H1 (cell line): ENCODE data around the gene UVRAG. TPM values are rescaled to one million over a fixed set of nuclear protein-coding genes. Genes with fewer than 3 reads are reported as not detected.

Source experiments
- CHD7 ChIP-seq: fragments of 300-600 bp; sonication (generic); IDR thresholded peaks from 2 replicates; pipeline ENCODE4 v1.7.1; 2012; ENCODE audit warnings: low read length, moderate library complexity, mild to moderate bottlenecking, inconsistent platforms; ENCODE audit not compliant: insufficient replicate concordance
- FOSL1 ChIP-seq: IDR thresholded peaks from 2 replicates; pipeline ENCODE4 v1.6.1; 2011; ENCODE audit warnings: mild to moderate bottlenecking, low read depth, low read length, moderate library complexity; ENCODE audit not compliant: insufficient read depth
- KDM1A ChIP-seq: fragments of 200-600, 300-600 bp; sonication (generic); IDR thresholded peaks from 2 replicates; pipeline ENCODE4 v1.7.1; 2016; ENCODE audit warnings: mild to moderate bottlenecking, low read length, borderline replicate concordance
- PHF8 ChIP-seq: fragments of 200-600 bp; sonication (generic); conservative IDR thresholded peaks from 2 replicates; pipeline ENCODE4 v1.7.1; 2012; ENCODE audit warnings: low read depth, mild to moderate bottlenecking, inconsistent platforms, low read length, moderate library complexity
- RFX5 ChIP-seq: IDR thresholded peaks from 2 replicates; pipeline ENCODE4 v1.6.1; 2011; ENCODE audit warnings: low read depth, low read length, improper control_type of control experiment, borderline replicate concordance
- RNF2 ChIP-seq: fragments of 200-900, 300-1000 bp; sonication (generic); IDR thresholded peaks from 2 replicates; pipeline ENCODE4 v1.7.1; 2016; ENCODE audit warnings: borderline replicate concordance, low read depth, mild to moderate bottlenecking, antibody characterized with exemption, low read length; ENCODE audit not compliant: poor library complexity, severe bottlenecking; ENCODE audit errors: missing control alignments
- SP2 ChIP-seq: IDR thresholded peaks from 2 replicates; pipeline ENCODE4 v1.6.1; 2012; ENCODE audit warnings: mild to moderate bottlenecking, low read length, inconsistent platforms
- polyA plus RNA-seq, 7 experiments: library from polyadenylated mRNA; depleted of rRNA in 3 of 7; stranded (reverse) in 5 of 7; unstranded in 2 of 7; fragments of >200 nt in 5 of 7; fragments of 200-250 nt in 2 of 7; gene quantifications; 1 replicate in 5 of 7; 2 replicates in 1 of 7; 4 replicates in 1 of 7; pipeline versions ENCODE4 v1.2.1 to v1.2.3, GENCODE V29; 2011 to 2013; ENCODE audit warnings: missing spikeins in 2 of 7, mixed read lengths in 2 of 7
- total RNA-seq: library from RNA; stranded (reverse); fragmentation: NEBNext Ultra II Directional; extraction: Animal tissue kit (Norgen Biotek cat#: 25700); gene quantifications from 2 replicates; pipeline ENCODE4 v1.2.1, GENCODE V29; 2021

The UVRAG gene
- total and polyA plus RNA-seq, 2 of the 8 experiments (the other 6 are each of a cell fraction or from before 2014, with no cell fraction given) = 5.5 to 14.7 TPM

GRCh38 chr11:75780888-75781287 lies 34.1 kb upstream of the UVRAG start (continued):
- TF ChIP-seq CHD7 = no peak
- no peak for TF ChIP-seq SP2
- TF ChIP-seq RNF2 = no peak
- TF ChIP-seq RFX5 = no peak
- TF ChIP-seq KDM1A = no peak
- TF ChIP-seq FOSL1 = no peak
- TF ChIP-seq PHF8 = no peak
